ENCODE results near the gene TUBB.

Gene TUBB

GRCh38 chr6:30735668-30736314 lies 15.6 kb downstream of the TUBB start:
- in situ Hi-C loops (cut with HindIII; ENCODE audit: low sequenced_read_pairs): loop anchor here (25.0 kb wide), 1 partner anchor 152 kb away; the partner anchor contains the start of gene DDR1

- in situ Hi-C loops (cut with HindIII; ENCODE audit: low sequenced_read_pairs): loop anchor here (25.0 kb wide), 1 partner anchor 149 kb away; the partner anchor contains the start of gene DDR1
Measured at GRCh38 chr6:30738532-30738931, 18.4 kb downstream of the TUBB start.

GRCh38 chr6:30740540-30740870 lies 20.4 kb downstream of the TUBB start:
- in situ Hi-C loops (cut with HindIII; ENCODE audit: low sequenced_read_pairs): loop anchor here (25.0 kb wide), 1 partner anchor 147 kb away; the partner anchor contains the start of gene DDR1

GRCh38 chr6:30741063-30741779 lies 21.1 kb downstream of the TUBB start:
- in situ Hi-C loops (cut with HindIII; ENCODE audit: low sequenced_read_pairs): loop anchor here (25.0 kb wide), 1 partner anchor 146 kb away; the partner anchor contains the start of gene DDR1

GRCh38 chr6:30741789-30742315 lies 21.7 kb downstream of the TUBB start:
- in situ Hi-C loops (cut with HindIII; ENCODE audit: low sequenced_read_pairs): loop anchor here (25.0 kb wide), 1 partner anchor 145 kb away; the partner anchor contains the start of gene DDR1

- in situ Hi-C loops (cut with HindIII; ENCODE audit: low sequenced_read_pairs): loop anchor here (25.0 kb wide), 1 partner anchor 145 kb away; the partner anchor contains the start of gene DDR1
Measured at GRCh38 chr6:30742316-30743098, 22.4 kb downstream of the TUBB start, which contains the start of gene FLOT1. FLOT1 (minus strand) TSS chr6:30742687; CDS start chr6:30742189, 498 bp downstream.

- in situ Hi-C loops (cut with HindIII; ENCODE audit: low sequenced_read_pairs): loop anchor here (25.0 kb wide), 1 partner anchor 144 kb away; the partner anchor contains the start of gene DDR1
Measured at GRCh38 chr6:30743099-30744053, 23.2 kb downstream of the TUBB start.

- in situ Hi-C loops (cut with HindIII; ENCODE audit: low sequenced_read_pairs): loop anchor here (25.0 kb wide), 1 partner anchor 143 kb away; the partner anchor contains the start of gene DDR1
Measured at GRCh38 chr6:30744054-30744805, 24.1 kb downstream of the TUBB start, which contains the start of gene IER3. IER3 (minus strand) TSS chr6:30744547; CDS start chr6:30744518, 29 bp downstream.

- in situ Hi-C loops (cut with HindIII; ENCODE audit: low sequenced_read_pairs): loop anchor here (25.0 kb wide), 1 partner anchor 140 kb away; the partner anchor contains the start of gene DDR1
Measured at GRCh38 chr6:30747300-30747687, 27.1 kb downstream of the TUBB start.

GRCh38 chr6:30747902-30748769 lies 28.0 kb downstream of the TUBB start:
- in situ Hi-C loops (cut with HindIII; ENCODE audit: low sequenced_read_pairs): loop anchor here (25.0 kb wide), 1 partner anchor 139 kb away; the partner anchor contains the start of gene DDR1

GRCh38 chr6:30748851-30749540 lies 28.8 kb downstream of the TUBB start:
- in situ Hi-C loops (cut with HindIII; ENCODE audit: low sequenced_read_pairs): loop anchor here (25.0 kb wide), 1 partner anchor 138 kb away; the partner anchor contains the start of gene DDR1

GRCh38 chr6:30749554-30750378 lies 29.6 kb downstream of the TUBB start:
- in situ Hi-C loops (cut with HindIII; ENCODE audit: low sequenced_read_pairs): loop anchor here (25.0 kb wide), 1 partner anchor 138 kb away; the partner anchor contains the start of gene DDR1

GRCh38 chr6:30750379-30750668 lies 30.2 kb downstream of the TUBB start:
- in situ Hi-C loops (cut with HindIII; ENCODE audit: low sequenced_read_pairs): no loop called here

GRCh38 chr6:30752157-30752927 lies 32.2 kb downstream of the TUBB start:
- in situ Hi-C loops (cut with HindIII; ENCODE audit: low sequenced_read_pairs): no loop called here

- in situ Hi-C loops (cut with HindIII; ENCODE audit: low sequenced_read_pairs): no loop called here
Measured at GRCh38 chr6:30754631-30755030, 34.5 kb downstream of the TUBB start.
